ELR (cell line): ENCODE data around the gene SLC36A1.

Source experiments
- DNase-seq: peaks from one replicate; pipeline ENCODE4 v3.0.0-alpha.2; 2015; ENCODE audit warnings: low read depth

The SLC36A1 gene

DNA sequence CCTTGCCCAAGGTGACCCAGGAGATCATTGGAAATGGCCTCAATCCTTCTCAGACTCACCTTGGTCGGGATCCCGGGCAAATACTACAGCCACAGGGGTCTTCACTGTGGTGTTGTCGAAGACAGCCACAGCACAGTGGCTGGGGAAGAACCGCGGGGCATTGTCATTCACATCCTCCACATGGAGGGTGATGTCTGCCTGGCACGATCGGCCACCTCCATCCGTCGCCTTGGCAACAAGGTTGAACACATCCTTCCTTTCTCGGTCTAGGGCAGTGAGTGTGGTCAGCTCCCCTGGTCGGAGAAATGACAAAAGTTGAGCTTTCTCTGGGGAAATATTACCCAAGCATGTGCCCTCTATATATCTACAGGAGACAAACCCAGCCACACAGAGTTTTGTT lies 86.9 kb downstream of the SLC36A1 start:
- no peak for DNase-seq

DNA sequence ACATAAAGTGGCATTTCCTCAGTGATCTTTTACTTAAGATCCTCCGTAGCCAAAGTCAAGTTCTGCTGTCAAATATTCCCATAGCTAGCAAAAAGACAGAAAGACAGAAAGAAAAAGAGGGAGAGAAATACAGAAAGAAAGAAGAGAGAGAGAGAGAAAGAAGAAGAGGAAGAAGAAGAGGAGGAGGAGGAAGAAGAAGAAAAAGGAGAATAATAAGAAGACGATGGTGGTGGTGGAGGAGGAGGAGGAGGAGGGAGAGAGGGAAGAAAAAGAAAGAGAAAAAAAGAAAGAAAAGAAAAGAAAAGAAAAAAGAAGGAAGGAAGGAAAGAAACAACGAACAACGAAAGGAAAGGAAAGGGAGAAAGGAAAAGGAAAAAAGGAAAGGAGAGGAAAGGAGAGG lies 89.6 kb downstream of the SLC36A1 start:
- DNase-seq, result no peak

DNA sequence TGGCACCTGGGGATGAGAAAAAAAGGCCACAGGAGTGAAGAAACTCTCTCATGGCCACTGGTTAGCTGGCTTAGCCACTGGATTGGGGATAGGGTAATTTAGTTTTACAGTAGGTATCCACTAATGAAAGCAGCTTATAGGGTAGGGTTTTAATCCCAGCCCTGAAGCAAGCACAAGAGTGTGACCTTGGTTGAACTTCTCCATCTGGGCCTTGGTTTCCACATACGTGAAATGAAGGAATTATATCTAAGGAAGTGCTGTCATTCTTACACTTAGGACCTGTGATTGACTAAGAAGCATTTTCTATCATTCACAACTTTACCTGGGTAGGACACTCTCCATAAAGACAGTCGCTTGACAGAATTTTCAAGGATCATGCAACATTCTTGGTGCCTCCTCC lies 94.2 kb downstream of the SLC36A1 start:
- DNase-seq, result no peak
